DMS79 (cell line): ENCODE results near the gene PDGFD.

Experiments
- DNase-seq: peaks from one replicate; lab custom pipeline; 2025; lab: John Stamatoyannopoulos, UW

PDGFD gene

DNA sequence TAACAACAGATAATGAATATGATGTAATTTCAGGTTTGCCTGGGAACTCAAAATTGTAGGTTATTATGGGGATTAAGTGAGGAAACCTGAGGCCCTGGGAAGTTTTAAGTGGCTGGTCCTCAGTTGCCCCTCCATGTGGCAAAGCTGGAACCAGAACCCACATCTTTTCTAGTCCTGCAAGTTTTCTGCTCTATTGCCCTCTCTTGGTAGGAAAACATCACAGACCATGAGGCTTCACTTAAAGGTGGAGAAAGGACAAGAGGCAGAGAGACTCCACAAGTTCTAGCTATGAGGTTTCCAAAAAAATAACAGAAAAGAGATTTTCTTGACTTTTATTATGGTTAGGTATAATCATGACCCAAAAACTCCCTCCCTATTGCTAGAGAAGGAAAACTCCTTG, 243.0 kb downstream of the PDGFD start:
- no peak for DNase-seq

- DNase-seq = no peak
Measured at GRCh38 chr11:103920449-103920848, 243.5 kb downstream of the PDGFD start.

- DNase-seq = no peak
Measured at GRCh38 chr11:103910721-103911120, 253.2 kb downstream of the PDGFD start.

- DNase-seq = no peak
Measured at GRCh38 chr11:103907548-103908455, 256.1 kb downstream of the PDGFD start.

DNA sequence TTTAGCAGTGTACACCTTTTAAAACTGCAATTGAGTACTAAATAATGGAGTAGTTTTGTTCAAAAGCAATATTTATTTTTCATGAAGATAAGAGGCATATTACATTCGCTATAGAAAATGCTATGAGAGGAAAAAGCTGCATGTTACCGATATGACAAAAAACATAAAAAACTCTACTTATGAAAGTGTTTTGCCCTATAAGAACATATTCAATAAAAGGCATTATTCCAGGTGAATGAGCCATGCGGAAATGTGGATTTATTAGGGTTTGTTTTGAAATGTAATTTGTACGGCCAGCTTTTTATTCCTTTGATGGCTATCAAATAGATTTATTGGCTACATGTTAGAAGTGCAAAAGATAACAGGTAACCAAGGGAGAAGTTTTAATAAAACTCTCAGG, 256.8 kb downstream of the PDGFD start:
- DNase-seq = no peak

GRCh38 chr11:103906291-103906867, 257.6 kb downstream of the PDGFD start:
- DNase-seq = no peak

DNA sequence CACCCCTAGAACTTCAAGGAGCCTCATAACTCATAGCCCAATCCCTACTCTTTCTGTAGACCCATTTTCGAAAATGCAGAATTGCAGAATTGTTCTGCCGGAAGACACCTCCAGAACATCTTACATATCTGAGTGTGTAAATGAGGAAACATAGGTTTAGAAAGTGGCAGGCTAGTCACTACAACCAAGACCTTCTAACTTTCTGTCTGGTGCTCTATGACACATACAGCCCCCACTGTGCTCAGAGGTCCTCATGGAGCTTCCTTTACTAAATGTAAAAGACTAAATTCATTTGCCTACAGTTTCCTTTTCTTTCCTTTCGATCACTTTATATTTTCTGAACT, 259.7 kb downstream of the PDGFD start:
- no peak for DNase-seq

- DNase-seq = no peak
Measured at GRCh38 chr11:103903621-103904323, 260.2 kb downstream of the PDGFD start.

GRCh38 chr11:103902994-103903393, 261.0 kb downstream of the PDGFD start:
- no peak for DNase-seq

- DNase-seq = no peak
Measured at GRCh38 chr11:103901656-103902055, 262.3 kb downstream of the PDGFD start.

- DNase-seq = no peak
Measured at GRCh38 chr11:103898577-103899336, 265.2 kb downstream of the PDGFD start.

DNA sequence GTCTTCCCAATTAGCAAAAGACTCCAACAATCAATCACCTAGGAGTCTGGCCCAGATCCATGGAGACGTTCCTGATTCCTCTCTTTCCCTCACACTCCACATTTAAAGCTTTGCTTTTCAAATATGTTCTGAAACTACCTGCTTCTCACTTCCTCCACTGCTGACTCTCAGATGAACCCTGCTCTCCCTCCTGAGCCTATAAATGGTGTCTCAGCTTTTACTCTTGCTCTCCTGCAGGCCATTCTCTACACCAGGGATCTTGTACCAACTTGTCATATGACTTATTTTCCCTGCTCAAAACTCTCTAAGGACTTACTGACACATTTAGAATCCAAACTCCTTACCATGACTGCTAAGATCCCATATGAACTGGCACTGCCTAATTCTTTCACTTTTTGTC, 265.9 kb downstream of the PDGFD start:
- DNase-seq = no peak

DNA sequence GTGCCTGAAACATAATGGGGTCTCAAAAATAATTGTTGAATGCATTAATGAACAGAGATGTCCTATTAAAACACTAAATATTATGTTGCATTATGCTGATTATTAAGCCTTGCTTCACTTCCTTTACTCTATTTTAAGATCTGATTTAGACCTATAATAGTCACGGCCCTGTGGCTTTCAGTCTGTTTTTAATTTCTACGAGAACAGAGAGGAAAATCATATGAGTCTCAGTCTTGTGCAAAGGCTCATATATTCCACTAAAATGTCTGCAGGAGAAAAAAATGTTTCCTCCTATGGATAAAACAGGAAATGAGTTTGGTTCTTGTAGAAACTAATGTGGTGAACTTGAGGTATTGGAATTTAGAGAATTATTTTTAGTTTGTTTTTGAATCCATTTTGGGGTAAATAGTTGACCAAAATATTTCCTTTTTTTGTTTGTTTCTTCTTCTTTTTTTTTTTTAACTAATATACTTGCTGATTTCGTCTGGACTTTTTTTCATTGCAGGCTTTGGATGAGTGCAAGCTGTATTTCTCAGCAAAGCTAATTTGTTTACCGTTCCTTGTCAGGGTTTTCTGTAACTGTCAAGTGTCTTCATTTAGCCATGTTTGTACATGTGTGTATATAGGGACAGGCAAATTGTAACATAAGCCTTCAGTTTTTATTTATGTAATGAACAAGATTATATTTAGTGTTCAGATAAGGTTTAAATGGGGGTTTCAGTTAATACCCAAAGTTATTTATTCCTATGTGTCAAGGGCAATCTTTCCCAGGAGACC, 266.6 kb downstream of the PDGFD start:
- DNase-seq = no peak

DNA sequence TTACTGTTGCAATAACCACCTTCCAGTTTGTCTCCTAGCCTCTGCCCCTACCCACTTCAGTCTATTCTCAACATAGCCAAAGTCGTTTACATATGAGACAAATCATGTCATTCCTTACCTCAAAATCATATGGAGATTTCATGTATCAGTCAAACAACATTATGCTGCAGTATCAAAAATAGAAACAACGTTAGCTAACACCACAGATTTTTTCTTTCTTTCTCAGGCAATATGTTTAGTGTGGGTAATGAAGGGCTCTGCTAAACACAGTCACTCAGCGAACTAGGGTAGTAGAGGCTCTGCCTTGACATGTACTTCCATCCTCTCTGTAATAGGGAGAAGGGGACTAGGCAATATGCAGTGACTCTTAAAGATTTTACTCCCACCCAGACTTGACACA, 268.8 kb downstream of the PDGFD start:
- no peak for DNase-seq

- no peak for DNase-seq
Measured at GRCh38 chr11:103894673-103895072, 269.3 kb downstream of the PDGFD start.

DNA sequence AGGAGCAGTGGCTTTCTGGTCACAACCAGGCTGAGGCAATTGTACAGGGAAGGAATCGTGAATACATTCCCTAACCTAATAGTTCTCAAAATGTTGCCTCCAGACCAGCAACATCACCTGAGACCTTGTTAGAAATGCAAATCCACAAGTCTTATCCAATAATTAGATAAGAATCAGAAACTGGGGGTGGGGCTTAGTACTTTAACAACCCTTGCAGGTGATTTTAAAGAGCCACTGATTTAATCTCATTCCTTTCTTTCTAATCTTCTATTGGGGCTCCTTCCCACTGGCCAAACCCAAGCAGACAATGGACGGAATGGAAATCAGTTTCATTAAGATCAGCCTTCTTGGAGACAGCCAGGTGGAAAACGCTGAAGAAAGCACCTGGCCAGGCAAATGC, 269.9 kb downstream of the PDGFD start:
- no peak for DNase-seq

DNA sequence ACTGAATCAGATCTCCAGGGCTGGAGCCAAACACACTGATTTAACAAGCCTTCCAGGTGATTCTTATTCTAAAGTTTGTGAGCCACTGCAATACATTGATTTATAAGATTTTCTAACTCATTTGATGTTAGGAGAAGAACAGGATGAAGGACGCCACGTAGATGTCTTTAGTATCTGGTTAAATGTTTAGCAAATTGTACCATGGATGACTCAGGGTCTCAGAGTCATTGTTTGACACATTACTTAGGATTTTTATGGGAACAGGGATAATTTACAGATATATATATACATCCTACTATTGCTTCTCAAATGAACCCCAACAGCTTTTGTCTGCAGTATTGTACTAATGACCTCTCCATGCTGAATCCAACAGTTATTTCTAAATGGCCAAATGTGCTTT, 270.6 kb downstream of the PDGFD start:
- no peak for DNase-seq

- DNase-seq = no peak
Measured at GRCh38 chr11:103892603-103893002, 271.3 kb downstream of the PDGFD start.

GRCh38 chr11:103890654-103891053, 273.3 kb downstream of the PDGFD start:
- DNase-seq = no peak

DNA sequence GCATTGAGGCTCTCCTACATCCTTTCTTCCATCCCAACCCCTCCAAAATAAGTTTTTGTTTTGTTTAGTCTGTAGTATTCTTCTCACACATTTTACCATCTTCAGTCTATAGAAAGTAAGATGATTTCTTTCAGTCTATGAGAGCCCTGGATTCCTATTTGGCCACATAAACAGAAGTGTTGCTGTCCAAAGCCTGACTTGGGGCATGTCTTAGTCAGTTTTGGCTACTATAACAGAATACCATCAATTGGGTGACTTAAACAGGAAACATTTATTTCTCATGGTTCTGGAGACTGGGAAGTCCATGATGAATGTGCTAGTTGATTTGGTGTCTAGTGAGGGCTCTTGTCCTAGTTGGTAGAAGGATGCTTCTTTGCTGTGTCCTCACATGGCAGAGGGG, 274.3 kb downstream of the PDGFD start:
- no peak for DNase-seq

DNA sequence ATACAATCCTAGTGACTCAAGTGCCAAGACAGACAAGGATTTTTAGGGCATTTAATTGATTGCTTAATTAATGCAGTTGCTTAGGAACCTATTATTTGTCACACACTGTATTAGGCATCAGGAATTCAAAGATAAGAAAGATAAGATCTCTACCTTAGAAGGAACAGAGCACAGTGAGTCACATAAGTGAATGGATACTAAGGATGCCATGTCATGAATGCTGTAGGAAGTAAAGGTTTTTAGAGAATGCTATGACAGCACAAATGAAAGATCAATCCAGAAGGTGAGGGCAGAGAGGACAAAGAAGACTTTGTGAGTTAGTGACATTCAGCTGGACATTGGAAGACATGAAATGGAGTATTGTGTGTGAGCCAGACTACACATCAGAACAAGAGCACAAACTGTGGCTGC, 275.4 kb downstream of the PDGFD start:
- DNase-seq = no peak
